Pancreas (tissue), 10 donors: Measurements from ENCODE around the gene SCN5A. TPM values are rescaled to one million over a fixed set of nuclear protein-coding genes. Genes with fewer than 3 reads are reported as not detected.

Experiments
- ATAC-seq, 4 donors: fragments of 200-7000 bp; cut with Tn5 transposase; one replicate each; pipeline versions ENCODE4 v1.8.0 to v1.9.1; 2020; ENCODE audit warnings: mild to moderate bottlenecking in 4 of 4, moderate library complexity in 4 of 4
- DNase-seq, 6 donors: peaks; one replicate each; pipeline ENCODE4 v3.0.0-alpha.2; 2020
- FAIRE-seq: peaks from 2 replicates; lab custom pipeline; 2012; peaks lifted over from hg19 to GRCh38; lab: Jason Lieb, UNC
- H3K27ac ChIP-seq, 4 donors: fragments of 200-600 bp; sonication (generic); 1 replicate in 3 of 4; 2 replicates in 1 of 4; pipeline versions ENCODE4 v1.5.0 to v1.8.0; 2020
- H3K27me3 ChIP-seq, 4 donors: fragments of 200-600 bp; one replicate each; pipeline ENCODE4 v1.8.0; 2021
- H3K36me3 ChIP-seq, 3 donors: fragments of 200-600 bp; sonication (generic) in 1 of 3; one replicate each; pipeline versions ENCODE4 v1.5.0 to v1.8.0; 2020 to 2021
- H3K4me1 ChIP-seq, 3 donors: fragments of 200-600 bp; one replicate each; pipeline ENCODE4 v1.8.0; 2021
- H3K4me3 ChIP-seq, 4 donors: fragments of 200-600 bp; sonication (generic) in 2 of 4; one replicate each; pipeline versions ENCODE4 v1.5.0 to v1.8.0; 2020 to 2021
- H3K9me3 ChIP-seq, 4 donors: fragments of 200-600 bp; one replicate each; pipeline ENCODE4 v1.8.0; 2021
- CTCF ChIP-seq, 4 donors: fragments of 200-600 bp; sonication (generic) in 3 of 4; IDR thresholded peaks; one replicate each; pipeline versions ENCODE4 v1.5.0 to v1.8.0; 2021; ENCODE audit warnings: antibody characterized with exemption in 4 of 4
- WGBS, 2 donors: extraction: QIAGEN DNeasy Blood & Tissue Kit; methylation state at CpG; one replicate each; pipeline ENCODE4 v1.1.7; 2013; 5-methylcytosine and 5-hydroxymethylcytosine counted together
- intact Hi-C, 3 donors: fragments of 100-400 bp; cut with DNase I; formaldehyde crosslinking; loops; one replicate each; pipeline versions ENCODE4 v1.11.1 to v1.14.2; 2022
- polyA plus RNA-seq, 2 donors: library from polyadenylated mRNA; stranded (reverse); fragments of 200-250 nt; gene quantifications; one replicate each; pipeline ENCODE4 v1.2.3, GENCODE V29; 2013
- total RNA-seq, 6 donors: library from RNA; stranded (reverse); fragmentation: NEBNext Ultra II Directional in 4 of 6; extraction: Animal tissue kit (Norgen Biotek cat#: 25700) in 4 of 6; gene quantifications; one replicate each; pipeline versions ENCODE4 v1.2.1 to v1.2.4, GENCODE V29; 2021 to 2023
- donor health status: healthy with polysubstance abuse.
- donor health status: DM: no; HTN: no; CAD: no; lungs with moderate emphysema.
- donor health status: DM: no; HTN: no; CAD: no.
- donor health status: control.
- donor health status: control.
- donor health status: Bipolar disorder and iron deficiency.
- donor health status: DM: yes; HTN: yes; CAD: no.
- donor health status: DM: no; HTN: no; CAD: no.
- donor health status: DM: no; HTN: no; CAD: no.
- donor health status: DM: yes; HTN: yes; CAD: no.

The SCN5A gene
- total and polyA plus RNA-seq, 8 donors, result 0.07 to 0.39 (median 0.26) TPM; not detected in 1

- 81 to 87% methylated on average over 21 of the region's 21 CpGs for WGBS, 2 donors
- TF ChIP-seq CTCF (IDR thresholded peaks at IDR 0.05), result no peak
These were observed 39.9 kb downstream of the SCN5A start for GRCh38 chr3:38609386-38610111.

GRCh38 chr3:38608961-38609360 is 40.5 kb downstream of the SCN5A start:
- intact Hi-C loops, result no loop called here
- 82 to 83% methylated on average over 5 of the region's 5 CpGs for WGBS, 2 donors
- no peaks in the 10 kb centered on the region for H3K4me1 ChIP-seq
- H3K36me3 ChIP-seq, result no peaks in the 10 kb centered on the region
- DNase-seq, result no peak
- no peak overlapping the region for H3K4me3 ChIP-seq
- no peak for ATAC-seq
- no peaks in the 10 kb centered on the region for H3K9me3 ChIP-seq
- H3K27ac ChIP-seq, result no peak overlapping the region
- FAIRE-seq, result no peak
- no peaks in the 10 kb centered on the region for H3K27me3 ChIP-seq
- TF ChIP-seq CTCF (IDR thresholded peaks at IDR 0.05), result no peak

More at GRCh38 chr3:38609386-38610111, 39.9 kb downstream of the SCN5A start:
- H3K9me3 ChIP-seq, result no peaks in the 10 kb centered on the region
- DNase-seq, result no peak
- ATAC-seq, result no peak
- H3K4me3 ChIP-seq, result no peak overlapping the region
- H3K4me1 ChIP-seq, result no peaks in the 10 kb centered on the region
- H3K27ac ChIP-seq, result no peak overlapping the region
- no peaks in the 10 kb centered on the region for H3K27me3 ChIP-seq
- H3K36me3 ChIP-seq, result no peaks in the 10 kb centered on the region
- intact Hi-C loops, result no loop called here
- FAIRE-seq, result no peak

- intact Hi-C loops, result no loop called here
- H3K27me3 ChIP-seq, result no peaks in the 10 kb centered on the region
- H3K9me3 ChIP-seq, result no peaks in the 10 kb centered on the region
- H3K4me3 ChIP-seq, result no peak overlapping the region
- H3K4me1 ChIP-seq, result no peaks in the 10 kb centered on the region
- no peak overlapping the region for H3K27ac ChIP-seq
- ATAC-seq (no peak), FAIRE-seq (no peak), DNase-seq (no peak)
- no peaks in the 10 kb centered on the region for H3K36me3 ChIP-seq
- WGBS, 2 donors, result 64 to 81% methylated on average over 13 of the region's 13 CpGs
- no peak for TF ChIP-seq CTCF (IDR thresholded peaks at IDR 0.05)
These were observed 41.3 kb downstream of the SCN5A start for GRCh38 chr3:38608086-38608775.

- 73 to 77% methylated on average over 11 of the region's 11 CpGs for WGBS, 2 donors
- no peaks in the 10 kb centered on the region for H3K36me3 ChIP-seq
- intact Hi-C loops, result no loop called here
- no peak overlapping the region for H3K4me3 ChIP-seq
- no peak for TF ChIP-seq CTCF (IDR thresholded peaks at IDR 0.05)
- H3K4me1 ChIP-seq, result no peaks in the 10 kb centered on the region
- no peaks in the 10 kb centered on the region for H3K27me3 ChIP-seq
- ATAC-seq (no peak), FAIRE-seq (no peak), DNase-seq (no peak)
- no peak overlapping the region for H3K27ac ChIP-seq
- H3K9me3 ChIP-seq, result no peaks in the 10 kb centered on the region
These were observed 42.9 kb downstream of the SCN5A start for GRCh38 chr3:38606561-38606960.

- DNase-seq (no peak), ATAC-seq (no peak), FAIRE-seq (no peak)
- H3K27ac ChIP-seq, result no peak overlapping the region
- H3K4me3 ChIP-seq, result no peak overlapping the region
- no peaks in the 10 kb centered on the region for H3K36me3 ChIP-seq
- no peaks in the 10 kb centered on the region for H3K4me1 ChIP-seq
- TF ChIP-seq CTCF (IDR thresholded peaks at IDR 0.05), result no peak
- H3K9me3 ChIP-seq, result no peaks in the 10 kb centered on the region
- WGBS, 2 donors, result 78 to 87% methylated on average over 7 of the region's 7 CpGs
- H3K27me3 ChIP-seq, result no peaks in the 10 kb centered on the region
- intact Hi-C loops, result no loop called here
These were observed 43.5 kb downstream of the SCN5A start for GRCh38 chr3:38605981-38606380.
